GM21528 (cell line): ENCODE data around the gene CRYBG3.
A peak's percentile ranks its signal among the peaks of the same experiment; 100 is the strongest.

Source experiments
- ATAC-seq: cut with Tn5 transposase; IDR thresholded peaks from one replicate; pipeline ENCODE4 v1.9.1; 2021; ENCODE audit warnings: mild to moderate bottlenecking, moderate library complexity; ENCODE audit not compliant: unreplicated experiment, low FRiP score

CRYBG3 gene

GRCh38 chr3:97821774-97822358 lies at the start of gene CRYBG3:
Gene CRYBG3 (plus strand): TSS chr3:97822011. CDS start chr3:97822207, 196 bp downstream.
- ATAC-seq, result peak; percentile 99

GRCh38 chr3:97772926-97773325 lies 48.9 kb upstream of the CRYBG3 start:
- no peak for ATAC-seq

GRCh38 chr3:97778152-97778551 lies 43.7 kb upstream of the CRYBG3 start:
- ATAC-seq, result no peak

GRCh38 chr3:97793420-97794019 lies 28.3 kb upstream of the CRYBG3 start:
- ATAC-seq, result peak; percentile 77

GRCh38 chr3:97795951-97796350 lies 25.9 kb upstream of the CRYBG3 start:
- no peak for ATAC-seq

- no peak for ATAC-seq
These were observed 17.3 kb upstream of the CRYBG3 start for GRCh38 chr3:97804471-97804870.

GRCh38 chr3:97810779-97811390 lies 10.9 kb upstream of the CRYBG3 start:
- ATAC-seq, result no peak

GRCh38 chr3:97815149-97815917 lies 6.5 kb upstream of the CRYBG3 start:
- no peak for ATAC-seq

GRCh38 chr3:97816811-97817210 lies 5.0 kb upstream of the CRYBG3 start:
- ATAC-seq, result no peak

- no peak for ATAC-seq
These were observed 3.8 kb upstream of the CRYBG3 start for GRCh38 chr3:97817965-97818364.

GRCh38 chr3:97820780-97821179 lies 1.0 kb upstream of the CRYBG3 start:
- ATAC-seq, result no peak

GRCh38 chr3:97821287-97821773 lies 481 bp upstream of the CRYBG3 start:
- peak; percentile 53 for ATAC-seq

GRCh38 chr3:97822359-97822775 lies 556 bp downstream of the CRYBG3 start:
- peak; percentile 43 for ATAC-seq

GRCh38 chr3:97823046-97824004 lies 1.5 kb downstream of the CRYBG3 start:
- ATAC-seq, result no peak

- no peak for ATAC-seq
These were observed 3.3 kb downstream of the CRYBG3 start for GRCh38 chr3:97825101-97825500.

GRCh38 chr3:97827741-97828471 lies 6.1 kb downstream of the CRYBG3 start:
- ATAC-seq, result no peak

- no peak for ATAC-seq
These were observed 7.4 kb downstream of the CRYBG3 start for GRCh38 chr3:97829198-97829597.

- ATAC-seq, result no peak
These were observed 8.8 kb downstream of the CRYBG3 start for GRCh38 chr3:97830638-97831037.

GRCh38 chr3:97831140-97831539 lies 9.3 kb downstream of the CRYBG3 start:
- no peak for ATAC-seq
